Heart left ventricle (tissue), 16 donors: ENCODE results near the gene CD209. TPM values are rescaled to one million over a fixed set of nuclear protein-coding genes. Genes with fewer than 3 reads are reported as not detected.

Source experiments
- ATAC-seq, 4 donors: fragments of 200-7000 bp; cut with Tn5 transposase; one replicate each; pipeline ENCODE4 v1.9.1; 2020 to 2022; ENCODE audit warnings: moderate library complexity in 4 of 4, mild to moderate bottlenecking in 3 of 4, moderate number of reproducible peaks in 1 of 4
- DNase-seq, 5 donors: peaks; one replicate each; pipeline ENCODE4 v3.0.0-alpha.2; 2020
- H3K27ac ChIP-seq, 12 donors: fragments of 200-600 bp; sonication (generic) in 4 of 12; one replicate each; pipeline versions ENCODE4 v1.5.0 to v1.8.0; 2016 to 2022; ENCODE audit warnings: mild to moderate bottlenecking in 2 of 12
- H3K27me3 ChIP-seq, 9 donors: fragments of 200-600 bp; sonication (generic) in 2 of 9; one replicate each; pipeline versions ENCODE4 v1.5.1 to v1.8.0; 2016 to 2022; ENCODE audit warnings: mild to moderate bottlenecking in 3 of 9
- H3K36me3 ChIP-seq, 9 donors: fragments of 200-600 bp; sonication (generic) in 2 of 9; one replicate each; pipeline versions ENCODE4 v1.5.0 to v1.8.0; 2018 to 2022; ENCODE audit warnings: mild to moderate bottlenecking in 2 of 9
- H3K4me1 ChIP-seq, 12 donors: fragments of 200-600 bp; sonication (generic) in 4 of 12; one replicate each; pipeline versions ENCODE4 v1.5.0 to v1.8.0; 2016 to 2022; ENCODE audit warnings: mild to moderate bottlenecking in 3 of 12
- H3K4me3 ChIP-seq, 12 donors: fragments of 200-600 bp; sonication (generic) in 4 of 12; one replicate each; pipeline versions ENCODE4 v1.5.0 to v1.8.0; 2017 to 2022; ENCODE audit warnings: mild to moderate bottlenecking in 9 of 12, moderate library complexity in 4 of 12
- H3K9me3 ChIP-seq, 12 donors: fragments of 200-600 bp; sonication (generic) in 4 of 12; one replicate each; pipeline versions ENCODE4 v1.5.0 to v1.8.0; 2016 to 2022; ENCODE audit warnings: mild to moderate bottlenecking in 1 of 12
- CTCF ChIP-seq, 12 donors: fragments of 200-600 bp; sonication (generic) in 4 of 12; IDR thresholded peaks; one replicate each; pipeline versions ENCODE4 v1.5.0 to v1.8.0; 2018 to 2022; ENCODE audit warnings: antibody characterized with exemption in 12 of 12, mild to moderate bottlenecking in 5 of 12
- POLR2A ChIP-seq, 2 donors: fragments of 450-650 bp; IDR thresholded peaks; one replicate each; pipeline ENCODE4 v1.6.1; 2017; ENCODE audit warnings: antibody characterized with exemption in 2 of 2, mild to moderate bottlenecking in 2 of 2, moderate library complexity in 2 of 2
- WGBS, 4 donors: extraction: QIAGEN DNeasy Blood & Tissue Kit in 2 of 4; methylation state at CpG; one replicate each; pipeline versions ENCODE4 v1.1.5 to v1.1.7; 2013 to 2018; 5-methylcytosine and 5-hydroxymethylcytosine counted together
- intact Hi-C, 10 donors: fragments of 100-400 bp; cut with DNase I; formaldehyde crosslinking; loops; one replicate each; pipeline versions ENCODE4 v1.11.1 to v1.14.2; 2022
- polyA plus RNA-seq, 2 donors: library from polyadenylated mRNA; stranded (reverse); fragments of 200-250 nt; gene quantifications; one replicate each; pipeline ENCODE4 v1.2.3, GENCODE V29; 2013
- total RNA-seq, 9 donors: library from RNA; depleted of rRNA in 2 of 9; stranded (reverse); fragments of >200 nt in 2 of 9; fragmentation: NEBNext Ultra II Directional in 3 of 9; extraction: Animal tissue kit (Norgen Biotek cat#: 25700) in 3 of 9; gene quantifications; one replicate each; pipeline versions ENCODE4 v1.1.0 to v1.2.4, GENCODE V29; 2016 to 2023
- donor health status: ischemic (EF 13 %, LVEDD 7.1; RV severe dilation, severe dysfunction).
- donor health status: healthy with polysubstance abuse.
- donor health status: DM: no; HTN: yes; CAD: no.
- donor health status: DM: no; HTN: no; CAD: no.
- donor health status: ischemic (EF 25% LVEDD 6.9; RV normal size, moderate dysfunction).
- donor health status: ischemic (EF 25% LVEDD 5.7; RV mildly dilated, moderate dysfunction).
- donor health status: healthy.
- donor health status: DM: yes; HTN: yes; CAD: no.
- donor health status: ischemic (EF 35%, LVEDD 5.7; RV mildly dilated, moderate dysfunction).
- donor health status: nonischemic (EF 11% LVEDD 7.7; RV severe dilation, severe dysfunction).
- donor health status: DM: yes; HTN: yes; CAD: no.
- donor health status: PGD.
- donor health status: ischemic (EF 29% LVEDD 5.4; RV normal size, mild dysfunction).
- donor health status: nonischemic (EF 23%, LVEDD 6.1; RV moderate dilation, normal function).

Gene CD209
- total and polyA plus RNA-seq, 11 donors: 0.53 to 56.2 (median 4.4) TPM

DNA sequence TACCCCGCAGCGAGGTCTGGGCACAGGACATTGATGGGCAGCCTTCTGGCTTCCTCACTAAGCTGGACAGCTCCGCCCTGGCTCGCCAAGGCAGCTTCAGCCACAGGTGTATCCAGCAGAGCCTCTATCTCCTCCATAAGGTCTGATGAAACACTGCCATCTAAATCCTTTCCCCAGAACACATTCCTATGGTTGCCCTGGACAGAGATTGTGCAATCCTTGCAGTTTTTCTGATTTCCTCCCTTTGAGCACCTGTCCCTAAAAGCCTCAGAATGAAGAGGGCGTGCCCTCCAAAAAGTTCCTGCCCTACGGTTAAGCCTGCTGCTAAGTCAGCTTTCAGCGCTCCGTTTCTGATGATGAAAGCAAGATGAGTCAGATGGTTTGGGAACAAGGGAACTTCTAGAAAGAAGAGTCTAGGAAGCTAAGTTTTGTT, 36.7 kb upstream of the CD209 start:
- intact Hi-C loops: loop anchor here in 1 of 10 donors (10.0 kb wide), 1 partner anchor 199 kb away; no protein-coding TSS in a partner anchor
- no peak overlapping the region for H3K4me3 ChIP-seq
- H3K4me1 ChIP-seq: peaks cover 0 to 6% (median 0%) of the 10 kb centered on the region in 12 donors
- peaks cover 8 to 82% (median 30%) of the 10 kb centered on the region in 9 donors for H3K27me3 ChIP-seq
- peak in 1 of 5 donors; percentile 47 for DNase-seq
- H3K36me3 ChIP-seq: no peaks in the 10 kb centered on the region
- no peak overlapping the region for H3K27ac ChIP-seq
- TF ChIP-seq POLR2A (IDR thresholded peaks at IDR 0.05) (no peak), CTCF (IDR thresholded peaks at IDR 0.05) (no peak)
- 20 to 32% (median 29%) methylated on average over 8 of the region's 8 CpGs for WGBS, 4 donors
- ATAC-seq: peak in 3 of 4 donors; percentile 31 to 61 (median 49)
- H3K9me3 ChIP-seq: peaks cover 0 to 9% (median 0%) of the 10 kb centered on the region in 12 donors

- Histone ChIP-seq H3K9me3 (peaks cover 0 to 9% (median 0%) of the 10 kb centered on the region in 12 donors), H3K36me3 (no peaks in the 10 kb centered on the region), H3K27ac (no peak overlapping the region), H3K4me1 (no peaks in the 10 kb centered on the region), H3K4me3 (no peak overlapping the region), H3K27me3 (peaks cover 0 to 56% (median 16%) of the 10 kb centered on the region in 9 donors)
- TF ChIP-seq POLR2A (IDR thresholded peaks at IDR 0.05): no peak
- no peak for TF ChIP-seq CTCF (IDR thresholded peaks at IDR 0.05)
- intact Hi-C loops: loop anchor here in 1 of 10 donors (10.0 kb wide), 1 partner anchor 196 kb away; no protein-coding TSS in a partner anchor
- ATAC-seq: no peak
- no peak for DNase-seq
- 31 to 36% (median 34%) methylated on average over 12 of the region's 12 CpGs for WGBS, 4 donors
These were observed 33.8 kb upstream of the CD209 start for GRCh38 chr19:7781157-7781556.

DNA sequence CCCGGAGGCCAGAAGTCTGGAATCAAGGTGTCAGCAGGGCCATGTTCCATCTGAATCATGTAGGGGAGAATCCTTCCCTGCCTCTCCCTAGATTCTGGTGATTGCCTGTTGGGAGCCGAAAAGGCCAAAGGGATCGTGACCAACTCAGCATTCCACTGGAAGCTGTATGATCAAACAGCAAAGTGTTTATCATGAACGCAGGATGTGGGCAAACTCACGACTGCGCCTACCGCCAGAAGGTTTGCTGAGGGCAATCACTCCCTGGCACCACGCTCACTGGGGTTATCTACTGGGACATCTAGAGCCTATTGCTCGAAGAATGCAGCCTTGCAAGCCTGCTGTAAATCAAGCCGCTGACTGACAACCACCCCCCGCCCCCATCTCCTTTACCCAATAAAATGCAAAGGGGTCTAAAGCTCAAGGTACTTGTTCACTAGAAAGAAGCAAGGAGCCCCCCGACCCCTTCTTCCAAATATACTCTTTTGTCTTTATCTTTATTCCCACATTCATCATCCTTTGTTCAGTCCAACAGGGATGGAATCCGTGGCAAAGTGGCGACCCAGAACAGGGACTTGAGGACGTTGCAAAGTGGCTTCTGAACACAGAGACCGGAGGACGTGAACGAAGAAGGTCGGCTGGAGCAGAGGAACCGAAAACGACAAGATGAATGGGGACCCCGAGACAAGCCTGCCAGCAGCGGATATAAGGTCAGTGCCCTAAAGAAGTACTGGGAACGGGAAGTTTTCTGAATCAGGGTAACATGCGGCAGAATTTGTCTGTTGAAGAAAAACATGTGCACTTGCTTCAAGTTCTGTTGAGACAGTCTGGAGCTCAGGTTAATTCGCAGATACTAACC, 32.5 kb upstream of the CD209 start:
- Histone ChIP-seq H3K27me3 (peaks cover 0 to 59% (median 16%) of the 10 kb centered on the region in 9 donors), H3K9me3 (peaks cover 0 to 3% (median 0%) of the 10 kb centered on the region in 12 donors), H3K4me3 (no peak overlapping the region), H3K4me1 (no peaks in the 10 kb centered on the region), H3K36me3 (no peaks in the 10 kb centered on the region), H3K27ac (no peak overlapping the region)
- ATAC-seq (no peak), DNase-seq (no peak)
- intact Hi-C loops: loop anchor here in 1 of 10 donors (10.0 kb wide), 1 partner anchor 195 kb away; no protein-coding TSS in a partner anchor
- 68 to 79% (median 76%) methylated on average over 26 of the region's 26 CpGs for whole genome bisulfite sequencing, 4 donors
- TF ChIP-seq POLR2A (IDR thresholded peaks at IDR 0.05): no peak
- no peak for TF ChIP-seq CTCF (IDR thresholded peaks at IDR 0.05)

GRCh38 chr19:7778081-7778480, 30.7 kb upstream of the CD209 start:
- H3K36me3 ChIP-seq: no peaks in the 10 kb centered on the region

More at GRCh38 chr19:7778081-7778480, 30.7 kb upstream of the CD209 start:
- ATAC-seq (peak in 2 of 4 donors; percentile 10 to 69), DNase-seq (peak in 1 of 5 donors; percentile 26)
- Histone ChIP-seq H3K27me3 (peaks cover 0 to 56% (median 13%) of the 10 kb centered on the region in 9 donors), H3K9me3 (no peaks in the 10 kb centered on the region), H3K4me3 (no peak overlapping the region), H3K4me1 (peaks cover 0 to 7% (median 0%) of the 10 kb centered on the region in 12 donors), H3K27ac (no peak overlapping the region)
- TF ChIP-seq POLR2A (IDR thresholded peaks at IDR 0.05) (no peak), CTCF (IDR thresholded peaks at IDR 0.05) (no peak)
- intact Hi-C loops: no loop called here
- WGBS, 4 donors: 66 to 74% (median 70%) methylated on average over 5 of the region's 5 CpGs
